Liver (tissue), 9 donors: ENCODE data around the gene SRSF10. TPM values are rescaled to one million over a fixed set of nuclear protein-coding genes. Genes with fewer than 3 reads are reported as not detected.

ENCODE experiments used
- DNase-seq: peaks from one replicate; pipeline ENCODE4 v3.0.0-alpha.2; 2017; ENCODE audit warnings: low spot score
- H3K27ac ChIP-seq, 2 donors: one replicate each; pipeline ENCODE4 v1.7.0; 2013; ENCODE audit warnings: inconsistent platforms in 2 of 2, low read length in 2 of 2, control low read depth in 1 of 2, low read depth in 1 of 2, mild to moderate bottlenecking in 1 of 2
- H3K27me3 ChIP-seq, 4 donors: one replicate each; pipeline versions ENCODE4 v1.6.1 to v1.7.0; 2013; ENCODE audit warnings: low read length in 3 of 4, inconsistent platforms in 1 of 4, mild to moderate bottlenecking in 1 of 4, moderate library complexity in 1 of 4; ENCODE audit not compliant: control insufficient read depth in 4 of 4, insufficient read depth in 4 of 4
- H3K36me3 ChIP-seq, 4 donors: one replicate each; pipeline versions ENCODE4 v1.6.1 to v1.7.0; 2013; ENCODE audit warnings: low read length in 3 of 4, mild to moderate bottlenecking in 3 of 4, low read depth in 1 of 4, moderate library complexity in 1 of 4; ENCODE audit not compliant: control insufficient read depth in 4 of 4, insufficient read depth in 3 of 4
- H3K4me1 ChIP-seq, 4 donors: one replicate each; pipeline versions ENCODE4 v1.6.1 to v1.7.0; 2013; ENCODE audit warnings: low read length in 3 of 4, mild to moderate bottlenecking in 3 of 4, moderate library complexity in 1 of 4; ENCODE audit not compliant: control insufficient read depth in 4 of 4, insufficient read depth in 4 of 4
- H3K4me3 ChIP-seq, 3 donors: one replicate each; pipeline versions ENCODE4 v1.6.1 to v1.7.0; 2013; ENCODE audit warnings: low read length in 3 of 3, control low read depth in 1 of 3, low read depth in 1 of 3, mild to moderate bottlenecking in 1 of 3
- H3K9ac ChIP-seq, 2 donors: one replicate each; pipeline ENCODE4 v1.7.0; 2013; ENCODE audit warnings: low read length in 2 of 2, mild to moderate bottlenecking in 2 of 2, moderate library complexity in 2 of 2, control low read depth in 1 of 2, low read depth in 1 of 2
- H3K9me3 ChIP-seq, 4 donors: one replicate each; pipeline versions ENCODE4 v1.6.1 to v1.7.0; 2013; ENCODE audit warnings: low read length in 3 of 4; ENCODE audit not compliant: control insufficient read depth in 4 of 4
- EGR1 ChIP-seq, 2 donors: IDR thresholded peaks; 2 replicates each; pipeline ENCODE4 v1.6.1; 2016 to 2018; ENCODE audit warnings: antibody characterized with exemption in 2 of 2, low read depth in 2 of 2
- FOXA1 ChIP-seq: IDR thresholded peaks from 2 replicates; pipeline ENCODE4 v1.6.1; 2016; ENCODE audit warnings: antibody characterized with exemption
- GABPA ChIP-seq, 2 donors: IDR thresholded peaks in 1 of 2; conservative IDR thresholded peaks in 1 of 2; 2 replicates each; pipeline ENCODE4 v1.6.1; 2016; ENCODE audit warnings: antibody characterized with exemption in 2 of 2, mild to moderate bottlenecking in 1 of 2, moderate library complexity in 1 of 2
- HNF4A ChIP-seq, 2 donors: conservative IDR thresholded peaks; 2 replicates each; pipeline ENCODE4 v1.6.1; 2016; ENCODE audit warnings: antibody characterized with exemption in 2 of 2, mild to moderate bottlenecking in 2 of 2
- HNF4G ChIP-seq: IDR thresholded peaks from 2 replicates; pipeline ENCODE4 v1.6.1; 2016; ENCODE audit warnings: antibody characterized with exemption
- JUND ChIP-seq, 2 donors: IDR thresholded peaks; 2 replicates each; pipeline ENCODE4 v1.6.1; 2016; ENCODE audit warnings: antibody characterized with exemption in 2 of 2
- RAD21 ChIP-seq, 2 donors: IDR thresholded peaks; 2 replicates each; pipeline ENCODE4 v1.6.1; 2016; ENCODE audit warnings: antibody characterized with exemption in 2 of 2, mild to moderate bottlenecking in 2 of 2
- RXRA ChIP-seq, 2 donors: IDR thresholded peaks; 2 replicates each; pipeline ENCODE4 v1.6.1; 2017 to 2018; ENCODE audit warnings: antibody characterized with exemption in 2 of 2, mild to moderate bottlenecking in 1 of 2
- SP1 ChIP-seq: IDR thresholded peaks from 2 replicates; pipeline ENCODE4 v1.6.1; 2018; ENCODE audit warnings: antibody characterized with exemption, mild to moderate bottlenecking
- TAF1 ChIP-seq: conservative IDR thresholded peaks from 2 replicates; pipeline ENCODE4 v1.6.1; 2016; ENCODE audit warnings: antibody characterized with exemption, mild to moderate bottlenecking
- YY1 ChIP-seq: IDR thresholded peaks from 2 replicates; pipeline ENCODE4 v1.6.1; 2016; ENCODE audit warnings: antibody characterized with exemption, mild to moderate bottlenecking
- WGBS: extraction: QIAGEN DNeasy Blood & Tissue Kit; methylation state at CpG from one replicate; pipeline ENCODE4 v1.1.7; 2013; 5-methylcytosine and 5-hydroxymethylcytosine counted together
- polyA plus RNA-seq, 2 donors: library from polyadenylated mRNA; stranded (reverse) in 1 of 2; unstranded in 1 of 2; fragments of 200-250 nt in 1 of 2; fragments of >200 nt in 1 of 2; fragmentation: Nextera tagmentation in 1 of 2; extraction: Ambion mirVana in 1 of 2; gene quantifications; one replicate each; pipeline versions ENCODE4 v1.2.1 to v1.2.3, GENCODE V29; 2013 to 2015
- total RNA-seq, 2 donors: library from RNA; depleted of rRNA; stranded (reverse); fragments of >200 nt; gene quantifications; one replicate each; pipeline ENCODE4 v1.2.3, GENCODE V29; 2014
- TF ChIP-seq, protein P1 (sequence below): IDR thresholded peaks from 2 replicates; pipeline ENCODE4 v1.6.1; 2016; ENCODE audit warnings: antibody characterized with exemption
- TF ChIP-seq, protein P2 (sequence below): IDR thresholded peaks from 2 replicates; pipeline ENCODE4 v1.6.1; 2016; ENCODE audit warnings: antibody characterized with exemption, mild to moderate bottlenecking
- TF ChIP-seq, protein P3 (sequence below): IDR thresholded peaks from 2 replicates; pipeline ENCODE4 v1.6.1; 2016; ENCODE audit warnings: antibody characterized with exemption
- TF ChIP-seq, protein P4 (sequence below): IDR thresholded peaks from 2 replicates; pipeline ENCODE4 v1.6.1; 2016; ENCODE audit warnings: antibody characterized with exemption
- TF ChIP-seq, protein P5 (sequence below): fragments of 150-350 bp; IDR thresholded peaks from 2 replicates; pipeline ENCODE4 v1.5.1; 2017; ENCODE audit warnings: improper control_type of control experiment, low read depth, low read length; ENCODE audit not compliant: missing input control
- donor health status: healthy.
- donor health status: healthy.
- donor health status: healthy.
- donor health status: healthy.
- donor health status: healthy.

The SRSF10 gene
- 10 to 100 TPM; 58.8 to 77.5 TPM for total RNA-seq
- 10 to 100 TPM; 29.9 to 68.7 TPM for polyA plus RNA-seq

DNA sequence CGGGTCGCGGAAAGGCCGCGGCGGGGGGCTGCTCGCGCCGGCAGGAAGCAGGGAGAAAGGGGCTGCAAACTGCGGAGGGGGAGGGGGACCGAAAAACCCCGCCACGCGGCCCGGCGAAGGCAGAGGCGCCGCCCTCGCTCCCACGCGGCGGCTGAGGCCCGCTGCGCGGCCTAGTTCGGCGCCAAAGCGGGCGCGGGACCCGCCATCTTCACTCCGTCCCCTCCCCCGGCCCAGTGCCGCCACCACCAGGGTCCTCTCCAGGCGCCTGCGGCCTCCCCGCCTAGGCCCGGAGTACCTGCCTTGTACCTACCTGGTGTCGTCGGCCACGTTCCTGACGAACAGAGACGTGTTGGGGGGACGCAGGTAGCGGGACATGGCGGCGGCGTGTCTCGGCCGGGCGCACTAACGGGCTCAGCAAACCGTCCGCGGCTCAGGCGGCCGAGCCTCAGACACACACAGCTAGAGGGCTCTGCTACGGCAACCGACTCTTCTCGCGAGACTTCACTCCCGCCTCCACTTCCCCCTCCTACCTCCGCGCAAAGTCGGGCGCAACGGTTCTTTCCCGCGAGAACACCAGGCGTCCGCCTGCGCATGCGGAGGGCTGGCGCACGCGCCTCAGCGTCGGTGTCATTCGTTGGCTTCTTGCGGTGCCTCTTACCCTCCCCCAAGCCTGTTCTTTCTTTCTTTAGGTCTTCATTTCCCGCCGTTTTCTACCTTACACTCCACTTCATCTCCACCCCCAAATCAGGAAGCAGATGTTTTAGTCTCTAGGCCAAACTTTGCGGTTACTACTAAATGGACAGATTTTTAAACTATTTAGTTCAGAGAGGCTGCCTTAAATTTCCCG lies at the start of gene SRSF10:
Gene SRSF10, minus strand, starts transcription at position 447 of the 847 bp plus-strand sequence. Its CDS starts 72 bp downstream, at position 375.
- Histone ChIP-seq H3K4me3 (peak within 1 kb of the TSS; percentile 57 to 99 (median 96)), H3K9ac (peak within 1 kb of the TSS; percentile 79 to 98), H3K4me1 (peaks cover 4 to 35% (median 20%) of the 10 kb centered on the region in 4 donors), H3K9me3 (no peaks in the 10 kb centered on the region), H3K27me3 (no peaks in the 10 kb centered on the region), H3K36me3 (peaks cover 0 to 2% (median 0%) of the 10 kb centered on the region in 4 donors), H3K27ac (peak within 1 kb of the TSS; percentile 79 to 99)
- DNase-seq: peak; percentile 95
- under 1% methylated on average over 84 of the region's 84 CpGs for WGBS
- TF ChIP-seq HNF4A (conservative IDR thresholded peaks at IDR 0.05) (peak in 1 of 2 donors; percentile 13), RAD21 (IDR thresholded peaks at IDR 0.05) (peak in 1 of 2 donors; percentile 44), HNF4G (no peak), GABPA (IDR thresholded peaks at IDR 0.05 in 1 of 2, conservative IDR thresholded peaks at IDR 0.05 in 1 of 2) (peak in 1 of 2 donors; percentile 58), EGR1 (IDR thresholded peaks at IDR 0.05; ENCODE audit: low read depth in 2 of 2) (peak in 1 of 2 donors; percentile 12), FOXA1 (no peak), JUND (IDR thresholded peaks at IDR 0.05) (no peak), YY1 (peak; percentile 92), TAF1 (peak; percentile 80), SP1 (peak; percentile 48), RXRA (IDR thresholded peaks at IDR 0.05) (peak; percentile 34 to 39)
- TF ChIP-seq, protein P1, sequence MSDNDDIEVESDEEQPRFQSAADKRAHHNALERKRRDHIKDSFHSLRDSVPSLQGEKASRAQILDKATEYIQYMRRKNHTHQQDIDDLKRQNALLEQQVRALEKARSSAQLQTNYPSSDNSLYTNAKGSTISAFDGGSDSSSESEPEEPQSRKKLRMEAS: peak; percentile 84
- TF ChIP-seq, protein P2, sequence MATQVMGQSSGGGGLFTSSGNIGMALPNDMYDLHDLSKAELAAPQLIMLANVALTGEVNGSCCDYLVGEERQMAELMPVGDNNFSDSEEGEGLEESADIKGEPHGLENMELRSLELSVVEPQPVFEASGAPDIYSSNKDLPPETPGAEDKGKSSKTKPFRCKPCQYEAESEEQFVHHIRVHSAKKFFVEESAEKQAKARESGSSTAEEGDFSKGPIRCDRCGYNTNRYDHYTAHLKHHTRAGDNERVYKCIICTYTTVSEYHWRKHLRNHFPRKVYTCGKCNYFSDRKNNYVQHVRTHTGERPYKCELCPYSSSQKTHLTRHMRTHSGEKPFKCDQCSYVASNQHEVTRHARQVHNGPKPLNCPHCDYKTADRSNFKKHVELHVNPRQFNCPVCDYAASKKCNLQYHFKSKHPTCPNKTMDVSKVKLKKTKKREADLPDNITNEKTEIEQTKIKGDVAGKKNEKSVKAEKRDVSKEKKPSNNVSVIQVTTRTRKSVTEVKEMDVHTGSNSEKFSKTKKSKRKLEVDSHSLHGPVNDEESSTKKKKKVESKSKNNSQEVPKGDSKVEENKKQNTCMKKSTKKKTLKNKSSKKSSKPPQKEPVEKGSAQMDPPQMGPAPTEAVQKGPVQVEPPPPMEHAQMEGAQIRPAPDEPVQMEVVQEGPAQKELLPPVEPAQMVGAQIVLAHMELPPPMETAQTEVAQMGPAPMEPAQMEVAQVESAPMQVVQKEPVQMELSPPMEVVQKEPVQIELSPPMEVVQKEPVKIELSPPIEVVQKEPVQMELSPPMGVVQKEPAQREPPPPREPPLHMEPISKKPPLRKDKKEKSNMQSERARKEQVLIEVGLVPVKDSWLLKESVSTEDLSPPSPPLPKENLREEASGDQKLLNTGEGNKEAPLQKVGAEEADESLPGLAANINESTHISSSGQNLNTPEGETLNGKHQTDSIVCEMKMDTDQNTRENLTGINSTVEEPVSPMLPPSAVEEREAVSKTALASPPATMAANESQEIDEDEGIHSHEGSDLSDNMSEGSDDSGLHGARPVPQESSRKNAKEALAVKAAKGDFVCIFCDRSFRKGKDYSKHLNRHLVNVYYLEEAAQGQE: no peak
- TF ChIP-seq, protein P3, sequence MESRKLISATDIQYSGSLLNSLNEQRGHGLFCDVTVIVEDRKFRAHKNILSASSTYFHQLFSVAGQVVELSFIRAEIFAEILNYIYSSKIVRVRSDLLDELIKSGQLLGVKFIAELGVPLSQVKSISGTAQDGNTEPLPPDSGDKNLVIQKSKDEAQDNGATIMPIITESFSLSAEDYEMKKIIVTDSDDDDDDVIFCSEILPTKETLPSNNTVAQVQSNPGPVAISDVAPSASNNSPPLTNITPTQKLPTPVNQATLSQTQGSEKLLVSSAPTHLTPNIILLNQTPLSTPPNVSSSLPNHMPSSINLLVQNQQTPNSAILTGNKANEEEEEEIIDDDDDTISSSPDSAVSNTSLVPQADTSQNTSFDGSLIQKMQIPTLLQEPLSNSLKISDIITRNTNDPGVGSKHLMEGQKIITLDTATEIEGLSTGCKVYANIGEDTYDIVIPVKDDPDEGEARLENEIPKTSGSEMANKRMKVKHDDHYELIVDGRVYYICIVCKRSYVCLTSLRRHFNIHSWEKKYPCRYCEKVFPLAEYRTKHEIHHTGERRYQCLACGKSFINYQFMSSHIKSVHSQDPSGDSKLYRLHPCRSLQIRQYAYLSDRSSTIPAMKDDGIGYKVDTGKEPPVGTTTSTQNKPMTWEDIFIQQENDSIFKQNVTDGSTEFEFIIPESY: peak; percentile 100
- TF ChIP-seq, protein P4, sequence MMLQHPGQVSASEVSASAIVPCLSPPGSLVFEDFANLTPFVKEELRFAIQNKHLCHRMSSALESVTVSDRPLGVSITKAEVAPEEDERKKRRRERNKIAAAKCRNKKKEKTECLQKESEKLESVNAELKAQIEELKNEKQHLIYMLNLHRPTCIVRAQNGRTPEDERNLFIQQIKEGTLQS: no peak

DNA sequence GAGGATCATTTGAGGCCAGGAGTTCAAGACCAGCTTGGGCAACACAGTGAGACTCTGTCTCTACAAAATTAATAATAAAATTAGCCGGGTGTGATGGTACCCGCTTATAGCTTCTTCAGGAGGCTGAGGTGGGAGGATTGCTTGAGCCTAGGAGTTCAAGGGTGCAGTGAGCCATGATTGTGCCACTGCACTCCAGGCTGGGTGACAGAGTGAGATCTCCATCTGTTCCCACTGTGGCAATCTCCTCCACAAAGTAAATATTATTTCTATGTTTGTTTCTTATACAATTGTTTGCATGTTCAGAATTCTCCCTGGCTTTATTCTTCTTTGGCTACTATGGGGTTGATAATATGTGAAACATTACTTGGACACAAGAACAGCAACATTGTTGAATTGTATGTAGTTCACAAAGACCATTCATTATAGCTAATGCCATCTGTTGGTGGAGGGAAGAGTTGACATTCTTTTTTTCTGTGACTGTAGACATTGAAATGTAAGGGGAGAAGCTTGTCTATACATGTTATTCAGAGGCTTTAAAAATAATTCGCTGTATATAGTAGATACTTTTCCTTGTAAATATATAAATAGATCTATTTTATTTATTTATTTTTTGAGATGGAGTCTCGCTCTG lies 47.8 kb upstream of the SRSF10 start:
- WGBS: 83% methylated on average over 4 of the region's 4 CpGs
- H3K9ac ChIP-seq: no peak overlapping the region
- TF ChIP-seq SP1: no peak
- no peak for TF ChIP-seq TAF1
- TF ChIP-seq EGR1 (IDR thresholded peaks at IDR 0.05; ENCODE audit: low read depth in 2 of 2): no peak
- TF ChIP-seq, protein P5, sequence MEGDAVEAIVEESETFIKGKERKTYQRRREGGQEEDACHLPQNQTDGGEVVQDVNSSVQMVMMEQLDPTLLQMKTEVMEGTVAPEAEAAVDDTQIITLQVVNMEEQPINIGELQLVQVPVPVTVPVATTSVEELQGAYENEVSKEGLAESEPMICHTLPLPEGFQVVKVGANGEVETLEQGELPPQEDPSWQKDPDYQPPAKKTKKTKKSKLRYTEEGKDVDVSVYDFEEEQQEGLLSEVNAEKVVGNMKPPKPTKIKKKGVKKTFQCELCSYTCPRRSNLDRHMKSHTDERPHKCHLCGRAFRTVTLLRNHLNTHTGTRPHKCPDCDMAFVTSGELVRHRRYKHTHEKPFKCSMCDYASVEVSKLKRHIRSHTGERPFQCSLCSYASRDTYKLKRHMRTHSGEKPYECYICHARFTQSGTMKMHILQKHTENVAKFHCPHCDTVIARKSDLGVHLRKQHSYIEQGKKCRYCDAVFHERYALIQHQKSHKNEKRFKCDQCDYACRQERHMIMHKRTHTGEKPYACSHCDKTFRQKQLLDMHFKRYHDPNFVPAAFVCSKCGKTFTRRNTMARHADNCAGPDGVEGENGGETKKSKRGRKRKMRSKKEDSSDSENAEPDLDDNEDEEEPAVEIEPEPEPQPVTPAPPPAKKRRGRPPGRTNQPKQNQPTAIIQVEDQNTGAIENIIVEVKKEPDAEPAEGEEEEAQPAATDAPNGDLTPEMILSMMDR: peak; percentile 49
- TF ChIP-seq GABPA (IDR thresholded peaks at IDR 0.05 in 1 of 2, conservative IDR thresholded peaks at IDR 0.05 in 1 of 2): no peak
- TF ChIP-seq YY1: no peak
- TF ChIP-seq RAD21 (IDR thresholded peaks at IDR 0.05): peak; percentile 81 to 84
- TF ChIP-seq, protein P2: no peak
- TF ChIP-seq, protein P4: no peak

More for the DNA sequence above, 47.8 kb upstream of the SRSF10 start:
- no peak for DNase-seq
- no peak overlapping the region for H3K4me3 ChIP-seq
- H3K9me3 ChIP-seq: no peaks in the 10 kb centered on the region
- no peaks in the 10 kb centered on the region for H3K27me3 ChIP-seq
- no peaks in the 10 kb centered on the region for H3K36me3 ChIP-seq
- H3K4me1 ChIP-seq: no peaks in the 10 kb centered on the region
- no peak overlapping the region for H3K27ac ChIP-seq
